SK-N-SH treated with all-trans-retinoic acid at 6 μM for 48 hours (cell line): ENCODE results near the gene RBKS.

Source experiments
- ATAC-seq: fragments of 200-7000 bp; cut with Tn5 transposase; 3 replicates; pipeline ENCODE4 v1.9.1; 2020; ENCODE audit warnings: mild to moderate bottlenecking, moderate library complexity
- ARNTL ChIP-seq: fragments of 450-650 bp; formaldehyde crosslinking; IDR thresholded peaks from 2 replicates; pipeline ENCODE4 v1.5.0; 2020; ENCODE audit warnings: low read depth, mild to moderate bottlenecking, moderate library complexity, borderline replicate concordance
- BACH2 ChIP-seq: fragments of 250-450 bp; sonication (Bioruptor Pico); IDR thresholded peaks from 2 replicates; pipeline ENCODE4 v1.9.0; 2021; ENCODE audit warnings: mild to moderate bottlenecking, borderline replicate concordance
- CSDC2 ChIP-seq: fragments of 250-450 bp; sonication (Bioruptor Pico); IDR thresholded peaks from 2 replicates; pipeline ENCODE4 v1.5.0; 2020; ENCODE audit warnings: mild to moderate bottlenecking, moderate library complexity
- ESRRG ChIP-seq: fragments of 250-450 bp; sonication (Bioruptor Pico); IDR thresholded peaks from 2 replicates; pipeline ENCODE4 v1.6.1; 2021; ENCODE audit warnings: mild to moderate bottlenecking
- GLIS3 ChIP-seq: fragments of 250-450 bp; sonication (Bioruptor Pico); IDR thresholded peaks from 2 replicates; pipeline ENCODE4 v1.5.0; 2020; ENCODE audit warnings: mild to moderate bottlenecking, moderate library complexity
- ISL1 ChIP-seq: fragments of 250-450 bp; sonication (Bioruptor Pico); IDR thresholded peaks from 2 replicates; pipeline ENCODE4 v2.1.2; 2022; ENCODE audit warnings: mild to moderate bottlenecking, moderate library complexity
- OSR1 ChIP-seq: fragments of 250-450 bp; sonication (Bioruptor Pico); IDR thresholded peaks from 2 replicates; pipeline ENCODE4 v1.8.0; 2022; ENCODE audit warnings: moderate library complexity, mild to moderate bottlenecking, inconsistent platforms
- POU6F1 ChIP-seq: fragments of 250-450 bp; sonication (Bioruptor Pico); IDR thresholded peaks from 2 replicates; pipeline ENCODE4 v1.8.0; 2021; ENCODE audit warnings: low read depth, mild to moderate bottlenecking, moderate library complexity, borderline replicate concordance
- PPARA ChIP-seq: fragments of 250-450 bp; sonication (Bioruptor Pico); IDR thresholded peaks from 2 replicates; pipeline ENCODE4 v1.5.0; 2020; ENCODE audit warnings: mild to moderate bottlenecking, borderline replicate concordance
- RARB ChIP-seq: fragments of 250-450 bp; sonication (Bioruptor Pico); IDR thresholded peaks from 2 replicates; pipeline ENCODE4 v1.8.0; 2021; ENCODE audit warnings: mild to moderate bottlenecking, moderate library complexity
- SNAI2 ChIP-seq: fragments of 250-450 bp; sonication (Bioruptor Pico); IDR thresholded peaks from 2 replicates; pipeline ENCODE4 v1.5.0; 2020; ENCODE audit warnings: mild to moderate bottlenecking, moderate library complexity
- TCF4 ChIP-seq: fragments of 250-450 bp; sonication (Bioruptor Pico); IDR thresholded peaks from 2 replicates; pipeline ENCODE4 v1.8.0; 2021; ENCODE audit warnings: mild to moderate bottlenecking, moderate library complexity, borderline replicate concordance
- TOX ChIP-seq: fragments of 250-450 bp; sonication (Bioruptor Pico); IDR thresholded peaks from 2 replicates; pipeline ENCODE4 v1.8.0; 2021; ENCODE audit warnings: mild to moderate bottlenecking, moderate library complexity, borderline replicate concordance
- ZC3H10 ChIP-seq: fragments of 250-450 bp; sonication (Bioruptor Pico); IDR thresholded peaks from 2 replicates; pipeline ENCODE4 v1.5.1; 2021; ENCODE audit warnings: mild to moderate bottlenecking, moderate library complexity
- ZFP30 ChIP-seq: fragments of 450-650 bp; formaldehyde crosslinking; IDR thresholded peaks from 2 replicates; pipeline ENCODE4 v1.5.0; 2022; ENCODE audit warnings: mild to moderate bottlenecking, moderate library complexity
- ZNF565 ChIP-seq: fragments of 450-650 bp; formaldehyde crosslinking; conservative IDR thresholded peaks from 2 replicates; pipeline ENCODE4 v1.5.0; 2020; ENCODE audit warnings: low read depth, mild to moderate bottlenecking, moderate library complexity
- ZNF70 ChIP-seq: fragments of 450-650 bp; formaldehyde crosslinking; IDR thresholded peaks from 2 replicates; pipeline ENCODE4 v1.5.0; 2020; ENCODE audit warnings: mild to moderate bottlenecking, moderate library complexity
- ZNF8 ChIP-seq: fragments of 450-650 bp; formaldehyde crosslinking; IDR thresholded peaks from 2 replicates; pipeline ENCODE4 v1.5.0; 2020; ENCODE audit warnings: mild to moderate bottlenecking, moderate library complexity
- TF ChIP-seq, protein P1 (sequence below): fragments of 250-450 bp; sonication (Bioruptor Pico); IDR thresholded peaks from 2 replicates; pipeline ENCODE4 v1.5.1; 2020; ENCODE audit warnings: low read depth, mild to moderate bottlenecking, moderate library complexity
- TF ChIP-seq, protein P2 (sequence below): fragments of 250-450 bp; sonication (Bioruptor Pico); IDR thresholded peaks from 2 replicates; pipeline ENCODE4 v1.5.0; 2020; ENCODE audit warnings: mild to moderate bottlenecking, moderate library complexity
- TF ChIP-seq, protein P3 (sequence below): fragments of 250-450 bp; sonication (Bioruptor Pico); IDR thresholded peaks from 2 replicates; pipeline ENCODE4 v1.5.1; 2021; ENCODE audit warnings: mild to moderate bottlenecking, moderate library complexity
- TF ChIP-seq, protein P4 (sequence below): fragments of 250-450 bp; sonication (Bioruptor Pico); IDR thresholded peaks from 2 replicates; pipeline ENCODE4 v1.8.0; 2020; ENCODE audit warnings: mild to moderate bottlenecking, moderate library complexity, borderline replicate concordance

Gene RBKS

GRCh38 chr2:27915191-27915590 lies 25.0 kb upstream of the RBKS start:
- no peak for TF ChIP-seq ZNF565 (CRISPR knock-in tag)
- TF ChIP-seq, protein P1, sequence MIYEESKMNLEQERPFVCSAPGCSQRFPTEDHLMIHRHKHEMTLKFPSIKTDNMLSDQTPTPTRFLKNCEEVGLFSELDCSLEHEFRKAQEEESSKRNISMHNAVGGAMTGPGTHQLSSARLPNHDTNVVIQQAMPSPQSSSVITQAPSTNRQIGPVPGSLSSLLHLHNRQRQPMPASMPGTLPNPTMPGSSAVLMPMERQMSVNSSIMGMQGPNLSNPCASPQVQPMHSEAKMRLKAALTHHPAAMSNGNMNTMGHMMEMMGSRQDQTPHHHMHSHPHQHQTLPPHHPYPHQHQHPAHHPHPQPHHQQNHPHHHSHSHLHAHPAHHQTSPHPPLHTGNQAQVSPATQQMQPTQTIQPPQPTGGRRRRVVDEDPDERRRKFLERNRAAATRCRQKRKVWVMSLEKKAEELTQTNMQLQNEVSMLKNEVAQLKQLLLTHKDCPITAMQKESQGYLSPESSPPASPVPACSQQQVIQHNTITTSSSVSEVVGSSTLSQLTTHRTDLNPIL (CRISPR knock-in tag), result no peak
- no peak for TF ChIP-seq ZC3H10
- no peak for TF ChIP-seq ESRRG (CRISPR knock-in tag)
- TF ChIP-seq, protein P2, sequence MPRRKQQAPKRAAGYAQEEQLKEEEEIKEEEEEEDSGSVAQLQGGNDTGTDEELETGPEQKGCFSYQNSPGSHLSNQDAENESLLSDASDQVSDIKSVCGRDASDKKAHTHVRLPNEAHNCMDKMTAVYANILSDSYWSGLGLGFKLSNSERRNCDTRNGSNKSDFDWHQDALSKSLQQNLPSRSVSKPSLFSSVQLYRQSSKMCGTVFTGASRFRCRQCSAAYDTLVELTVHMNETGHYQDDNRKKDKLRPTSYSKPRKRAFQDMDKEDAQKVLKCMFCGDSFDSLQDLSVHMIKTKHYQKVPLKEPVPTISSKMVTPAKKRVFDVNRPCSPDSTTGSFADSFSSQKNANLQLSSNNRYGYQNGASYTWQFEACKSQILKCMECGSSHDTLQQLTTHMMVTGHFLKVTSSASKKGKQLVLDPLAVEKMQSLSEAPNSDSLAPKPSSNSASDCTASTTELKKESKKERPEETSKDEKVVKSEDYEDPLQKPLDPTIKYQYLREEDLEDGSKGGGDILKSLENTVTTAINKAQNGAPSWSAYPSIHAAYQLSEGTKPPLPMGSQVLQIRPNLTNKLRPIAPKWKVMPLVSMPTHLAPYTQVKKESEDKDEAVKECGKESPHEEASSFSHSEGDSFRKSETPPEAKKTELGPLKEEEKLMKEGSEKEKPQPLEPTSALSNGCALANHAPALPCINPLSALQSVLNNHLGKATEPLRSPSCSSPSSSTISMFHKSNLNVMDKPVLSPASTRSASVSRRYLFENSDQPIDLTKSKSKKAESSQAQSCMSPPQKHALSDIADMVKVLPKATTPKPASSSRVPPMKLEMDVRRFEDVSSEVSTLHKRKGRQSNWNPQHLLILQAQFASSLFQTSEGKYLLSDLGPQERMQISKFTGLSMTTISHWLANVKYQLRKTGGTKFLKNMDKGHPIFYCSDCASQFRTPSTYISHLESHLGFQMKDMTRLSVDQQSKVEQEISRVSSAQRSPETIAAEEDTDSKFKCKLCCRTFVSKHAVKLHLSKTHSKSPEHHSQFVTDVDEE (CRISPR knock-in tag), result no peak
- no peak for TF ChIP-seq BACH2 (CRISPR knock-in tag)
- TF ChIP-seq OSR1 (CRISPR knock-in tag), result no peak
- no peak for TF ChIP-seq SNAI2 (CRISPR knock-in tag)
- no peak for TF ChIP-seq TCF4 (CRISPR knock-in tag)
- no peak for TF ChIP-seq CSDC2 (CRISPR knock-in tag)
- no peak for TF ChIP-seq ZNF8
- TF ChIP-seq, protein P3, sequence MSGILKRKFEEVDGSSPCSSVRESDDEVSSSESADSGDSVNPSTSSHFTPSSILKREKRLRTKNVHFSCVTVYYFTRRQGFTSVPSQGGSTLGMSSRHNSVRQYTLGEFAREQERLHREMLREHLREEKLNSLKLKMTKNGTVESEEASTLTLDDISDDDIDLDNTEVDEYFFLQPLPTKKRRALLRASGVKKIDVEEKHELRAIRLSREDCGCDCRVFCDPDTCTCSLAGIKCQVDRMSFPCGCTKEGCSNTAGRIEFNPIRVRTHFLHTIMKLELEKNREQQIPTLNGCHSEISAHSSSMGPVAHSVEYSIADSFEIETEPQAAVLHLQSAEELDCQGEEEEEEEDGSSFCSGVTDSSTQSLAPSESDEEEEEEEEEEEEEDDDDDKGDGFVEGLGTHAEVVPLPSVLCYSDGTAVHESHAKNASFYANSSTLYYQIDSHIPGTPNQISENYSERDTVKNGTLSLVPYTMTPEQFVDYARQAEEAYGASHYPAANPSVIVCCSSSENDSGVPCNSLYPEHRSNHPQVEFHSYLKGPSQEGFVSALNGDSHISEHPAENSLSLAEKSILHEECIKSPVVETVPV, result no peak
- TF ChIP-seq GLIS3, result no peak
- TF ChIP-seq TOX (CRISPR knock-in tag), result no peak
- no peak for ATAC-seq

DNA sequence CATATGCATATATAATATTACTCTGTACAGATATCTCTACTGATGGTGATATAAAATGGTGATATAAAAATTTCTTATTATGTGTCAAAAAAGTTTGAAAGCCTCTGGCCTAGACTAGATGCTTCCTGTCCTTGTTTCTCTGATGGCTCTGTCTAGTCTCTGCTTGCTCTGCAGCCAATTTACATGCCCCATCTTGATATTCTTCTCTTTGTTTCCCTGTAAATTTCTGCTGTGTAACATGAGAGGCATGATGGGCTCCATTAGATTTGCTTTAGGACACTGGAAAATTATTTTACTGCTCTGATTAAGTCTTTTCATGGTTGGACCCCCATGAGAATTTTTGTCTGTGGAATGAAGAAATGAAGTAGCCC lies 24.6 kb upstream of the RBKS start:
- ATAC-seq, result no peak
- no peak for TF ChIP-seq ISL1 (CRISPR knock-in tag)
- TF ChIP-seq ESRRG (CRISPR knock-in tag), result no peak
- TF ChIP-seq ARNTL (CRISPR knock-in tag), result no peak
- no peak for TF ChIP-seq ZNF70
- TF ChIP-seq, protein P1 (CRISPR knock-in tag), result no peak
- TF ChIP-seq TOX (CRISPR knock-in tag), result no peak
- TF ChIP-seq ZFP30 (CRISPR knock-in tag), result no peak
- no peak for TF ChIP-seq ZNF8
- TF ChIP-seq ZC3H10, result no peak
- TF ChIP-seq, protein P3, result no peak
- TF ChIP-seq BACH2 (CRISPR knock-in tag), result no peak
- TF ChIP-seq SNAI2 (CRISPR knock-in tag), result no peak
- TF ChIP-seq POU6F1 (CRISPR knock-in tag), result no peak
- TF ChIP-seq, all 23 proteins: peak for 0

DNA sequence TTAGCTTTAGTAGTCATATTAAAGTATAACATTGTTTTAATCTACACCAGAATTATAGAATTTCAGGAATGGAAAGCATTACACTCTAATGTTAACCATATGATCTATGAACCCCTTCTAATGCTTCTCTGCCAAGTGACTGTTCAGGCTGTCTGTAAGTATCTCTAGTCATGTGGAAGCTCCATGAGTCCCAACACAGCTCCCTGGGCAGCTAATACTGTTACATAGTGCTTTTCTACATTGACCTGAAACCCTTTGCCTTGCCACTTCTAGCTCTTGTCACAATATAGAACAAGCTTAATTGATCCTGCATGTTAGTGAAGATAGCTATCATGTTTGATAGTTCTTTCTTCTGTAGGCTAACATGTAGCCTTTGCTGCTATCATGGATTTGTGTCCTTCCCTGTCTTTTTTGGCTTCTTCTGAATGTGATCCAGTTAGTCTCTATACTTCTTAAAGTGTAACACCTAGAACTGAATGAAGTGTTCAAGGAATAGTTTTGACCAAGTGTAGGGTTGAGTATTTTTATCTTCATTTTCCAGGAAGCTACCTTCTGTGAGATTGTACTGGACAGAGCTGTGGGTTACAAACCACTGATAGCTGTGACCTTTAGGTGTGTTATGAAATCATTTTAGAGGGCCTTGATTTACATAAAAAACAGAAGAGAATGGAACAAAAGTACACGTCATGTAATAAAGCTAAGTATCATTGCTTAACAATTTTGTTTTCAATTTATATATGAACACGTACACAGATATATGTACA lies 24.0 kb upstream of the RBKS start:
- ATAC-seq, result peak; percentile 92
- no peak for TF ChIP-seq ZNF565 (CRISPR knock-in tag)
- TF ChIP-seq, protein P1 (CRISPR knock-in tag), result no peak
- no peak for TF ChIP-seq ZNF70
- no peak for TF ChIP-seq ISL1 (CRISPR knock-in tag)
- TF ChIP-seq, protein P4, sequence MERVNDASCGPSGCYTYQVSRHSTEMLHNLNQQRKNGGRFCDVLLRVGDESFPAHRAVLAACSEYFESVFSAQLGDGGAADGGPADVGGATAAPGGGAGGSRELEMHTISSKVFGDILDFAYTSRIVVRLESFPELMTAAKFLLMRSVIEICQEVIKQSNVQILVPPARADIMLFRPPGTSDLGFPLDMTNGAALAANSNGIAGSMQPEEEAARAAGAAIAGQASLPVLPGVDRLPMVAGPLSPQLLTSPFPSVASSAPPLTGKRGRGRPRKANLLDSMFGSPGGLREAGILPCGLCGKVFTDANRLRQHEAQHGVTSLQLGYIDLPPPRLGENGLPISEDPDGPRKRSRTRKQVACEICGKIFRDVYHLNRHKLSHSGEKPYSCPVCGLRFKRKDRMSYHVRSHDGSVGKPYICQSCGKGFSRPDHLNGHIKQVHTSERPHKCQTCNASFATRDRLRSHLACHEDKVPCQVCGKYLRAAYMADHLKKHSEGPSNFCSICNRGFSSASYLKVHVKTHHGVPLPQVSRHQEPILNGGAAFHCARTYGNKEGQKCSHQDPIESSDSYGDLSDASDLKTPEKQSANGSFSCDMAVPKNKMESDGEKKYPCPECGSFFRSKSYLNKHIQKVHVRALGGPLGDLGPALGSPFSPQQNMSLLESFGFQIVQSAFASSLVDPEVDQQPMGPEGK, result no peak
- TF ChIP-seq PPARA (CRISPR knock-in tag), result no peak
- TF ChIP-seq RARB (CRISPR knock-in tag), result no peak
- no peak for TF ChIP-seq ZNF8
